ENCODE data around the gene TBC1D2.
"Not testable (repeated sequence)": the region's sequence is repeated elsewhere in the genome, so short reads cannot be mapped to it uniquely, and the experiment has no call there.

TBC1D2 gene

GRCh38 chr9:98255578-98256296, at the start of gene TBC1D2:
TSS of gene TBC1D2 (minus strand) at chr9:98255649. CDS start at chr9:98255541, 108 bp downstream.
- DNase-seq: peak; percentile 95

GRCh38 chr9:98304381-98304780, 48.9 kb upstream of the TBC1D2 start:
- DNase-seq: no peak

DNA sequence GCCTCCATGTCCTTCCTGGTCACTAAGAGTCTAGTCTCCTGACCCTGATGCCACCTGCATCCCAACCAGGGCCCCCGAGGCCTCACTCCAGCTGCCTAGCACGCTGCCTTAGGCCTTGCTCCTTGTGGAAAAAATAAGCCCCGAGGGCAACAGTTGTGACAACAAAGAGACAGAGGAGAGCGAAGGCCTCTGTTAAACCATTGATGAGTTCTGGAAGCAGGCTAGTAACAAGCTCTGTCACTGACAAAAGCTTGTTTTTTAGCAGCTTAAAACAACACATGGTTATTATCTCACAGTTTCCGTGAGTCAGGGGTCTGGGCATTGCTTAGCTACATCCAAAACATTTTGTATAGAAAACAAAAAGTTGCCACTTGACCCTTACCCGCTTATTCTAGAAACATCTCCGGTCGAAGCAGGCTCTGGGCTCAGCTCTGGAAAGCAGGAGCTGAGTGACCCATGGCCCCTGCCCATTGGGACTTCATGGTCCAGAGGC, 48.2 kb upstream of the TBC1D2 start:
- no peak for DNase-seq

DNA sequence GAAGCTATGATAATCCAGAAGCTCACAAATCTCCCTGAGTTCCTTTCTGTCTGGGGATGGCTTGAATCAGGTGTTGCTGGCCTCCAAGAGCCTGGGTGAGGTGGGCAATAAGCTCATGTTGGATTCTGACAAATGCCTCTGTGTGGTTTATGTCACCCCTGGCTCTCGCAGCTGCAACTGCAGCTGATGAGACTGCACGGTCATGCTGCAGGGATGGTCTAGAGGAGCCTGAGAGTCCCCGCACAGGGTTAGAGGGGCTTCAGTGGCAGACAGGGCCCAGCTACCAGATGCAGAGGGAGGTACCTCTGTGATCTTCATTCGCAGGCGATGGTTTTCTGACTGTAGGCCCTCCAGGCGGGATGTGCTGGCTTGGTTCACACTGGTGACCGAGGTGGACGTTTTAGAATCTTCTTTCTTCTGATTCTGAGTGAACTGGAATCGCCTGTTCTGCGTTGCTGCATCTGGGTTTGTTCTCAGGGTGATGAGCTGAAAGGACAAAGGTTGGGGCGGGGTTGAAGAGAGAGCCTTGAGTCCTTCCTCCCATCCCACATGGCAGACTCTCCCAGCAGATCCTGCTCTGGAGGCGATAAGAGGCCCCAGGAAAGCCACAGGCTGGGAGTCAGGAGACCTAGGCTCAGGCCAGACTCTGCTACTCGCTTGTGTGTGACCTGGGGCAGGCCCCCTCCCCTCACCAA, 47.6 kb upstream of the TBC1D2 start:
- no peak for DNase-seq

DNA sequence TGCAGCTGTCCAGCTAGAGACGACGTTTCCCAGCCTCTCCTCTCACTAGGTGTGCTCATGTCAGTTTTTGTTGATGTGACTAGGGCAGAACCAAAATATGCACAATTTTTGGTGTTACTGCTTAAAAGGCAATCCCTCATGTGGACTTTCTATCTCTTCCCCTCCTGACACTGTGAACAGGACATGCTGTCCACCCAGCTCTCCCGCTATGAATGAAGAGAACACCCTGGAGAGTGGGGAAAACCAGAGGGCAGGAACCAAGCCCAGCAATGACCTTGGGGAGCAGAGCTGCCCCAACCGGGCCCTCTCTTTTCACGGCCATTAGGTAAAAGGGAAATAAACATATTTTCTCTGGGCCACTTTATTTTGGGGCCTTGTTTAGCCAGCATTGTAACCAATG, 46.7 kb upstream of the TBC1D2 start:
- no peak for DNase-seq

DNA sequence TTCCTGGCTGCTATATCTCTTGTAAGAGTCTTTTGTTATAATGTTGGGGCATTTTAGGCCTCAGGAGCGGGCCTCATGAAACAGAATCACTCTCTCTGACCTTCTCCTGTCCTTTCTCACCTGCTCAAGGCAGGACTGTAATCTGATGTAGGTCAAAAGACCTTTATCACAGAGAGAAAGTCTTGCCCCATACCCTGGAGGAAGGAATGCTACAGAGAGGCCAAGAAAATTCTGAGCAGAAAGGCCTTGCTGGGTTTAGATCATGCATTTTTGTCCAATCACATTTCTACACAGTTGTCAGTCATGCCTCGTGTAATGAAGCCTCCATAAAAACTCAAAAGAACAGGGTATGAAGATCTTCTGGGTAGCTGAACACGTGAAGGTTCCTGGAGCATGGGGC, 45.2 kb upstream of the TBC1D2 start:
- no peak for DNase-seq

DNA sequence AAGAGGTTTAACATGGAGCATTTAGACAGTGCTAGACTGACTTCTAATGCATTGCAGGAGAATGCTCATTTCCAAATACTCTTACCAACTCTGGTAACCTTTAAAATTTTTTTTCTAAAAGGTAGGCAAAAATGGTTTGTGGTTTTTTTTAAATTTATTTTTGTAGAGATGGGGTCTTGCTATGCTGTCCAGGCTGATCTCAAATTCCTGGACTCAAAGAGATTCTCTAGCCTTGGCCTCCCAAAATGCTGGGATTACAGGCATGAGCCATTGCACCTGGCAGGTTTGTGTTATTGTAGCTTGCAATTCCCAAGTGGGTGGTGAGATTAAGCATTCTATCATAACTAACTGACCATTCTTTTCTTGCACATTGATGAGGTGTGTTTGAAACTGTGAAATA, 43.0 kb upstream of the TBC1D2 start:
- DNase-seq: no peak

GRCh38 chr9:98295824-98296223, 40.4 kb upstream of the TBC1D2 start:
- no peak for DNase-seq

GRCh38 chr9:98291820-98292219, 36.4 kb upstream of the TBC1D2 start:
- DNase-seq: no peak

DNA sequence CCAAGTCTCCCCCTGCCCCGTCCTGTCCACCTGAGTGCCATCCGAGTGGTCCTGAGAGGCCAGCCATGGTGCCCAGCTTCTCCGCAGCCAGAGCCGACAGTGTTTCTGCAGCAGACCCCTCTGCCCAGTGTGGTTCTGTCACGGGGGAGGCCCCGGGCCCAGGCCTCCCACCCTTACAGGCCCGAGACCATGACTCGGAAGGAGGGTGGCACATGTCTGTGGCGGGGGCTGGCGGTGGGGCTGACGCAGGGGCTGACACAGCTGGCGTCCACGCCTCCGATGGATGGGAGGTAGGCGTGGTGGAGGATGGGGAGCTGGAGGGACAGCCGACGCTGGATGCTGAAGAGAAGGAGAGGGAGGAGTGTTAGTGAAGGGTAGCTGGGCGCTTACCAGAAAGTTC, 35.0 kb upstream of the TBC1D2 start:
- DNase-seq: no peak

DNA sequence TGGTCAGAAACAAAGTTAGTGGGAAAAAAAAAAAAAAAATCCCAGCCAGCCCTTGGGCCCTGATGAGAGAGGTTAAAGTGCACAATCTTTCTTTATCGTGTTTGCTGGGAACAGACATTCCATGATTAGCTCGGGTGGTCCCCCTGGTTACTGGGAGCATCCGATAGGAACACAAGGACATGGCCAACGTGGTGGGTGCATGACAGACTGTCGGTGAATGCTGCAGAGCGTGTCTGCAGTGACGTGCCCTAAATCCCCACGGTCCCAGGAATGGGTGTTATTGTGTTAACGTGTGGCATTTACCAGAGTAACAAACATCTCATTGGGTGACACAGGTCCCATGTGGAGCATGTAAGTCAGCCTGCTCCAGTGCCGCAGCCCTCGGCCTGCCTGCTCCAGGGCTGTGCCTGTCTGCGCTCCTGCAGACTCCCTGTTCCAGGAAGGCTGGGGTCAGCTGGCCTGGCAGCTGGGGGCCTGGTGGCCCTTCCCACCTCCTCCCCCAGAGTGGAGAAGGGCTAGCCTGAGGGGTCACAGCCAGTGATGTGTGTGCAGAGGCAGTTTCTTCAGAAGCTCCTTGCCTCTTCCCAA, 34.3 kb upstream of the TBC1D2 start:
- DNase-seq: no peak

GRCh38 chr9:98288881-98289280, 33.4 kb upstream of the TBC1D2 start:
- DNase-seq: no peak

GRCh38 chr9:98287384-98287783, 31.9 kb upstream of the TBC1D2 start:
- DNase-seq: no peak

GRCh38 chr9:98285446-98285845, 30.0 kb upstream of the TBC1D2 start:
- DNase-seq: no peak

DNA sequence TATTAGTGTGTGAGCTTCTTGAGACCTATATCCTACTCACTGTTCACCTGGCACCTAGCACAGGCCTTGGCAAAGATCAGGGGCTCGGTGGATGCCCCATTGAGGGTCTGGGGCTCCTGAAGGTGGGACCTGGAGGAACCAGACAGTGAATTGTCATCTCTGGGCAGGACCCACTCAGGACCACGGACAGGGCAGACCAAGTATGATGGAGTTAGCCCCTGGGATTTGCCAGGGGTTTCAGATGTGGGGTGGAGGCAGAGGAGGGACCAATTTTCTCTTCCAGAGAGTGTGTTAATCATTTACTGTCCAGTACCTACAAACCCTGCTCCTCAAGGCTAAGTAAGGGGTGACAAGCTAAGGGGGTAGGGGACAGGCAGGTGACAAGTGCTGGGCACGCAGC, 29.3 kb upstream of the TBC1D2 start:
- DNase-seq: no peak

GRCh38 chr9:98283143-98283542, 27.7 kb upstream of the TBC1D2 start:
- not testable (repeated sequence) for DNase-seq

- no peak for DNase-seq
These were observed 25.8 kb upstream of the TBC1D2 start for GRCh38 chr9:98281281-98281680.

DNA sequence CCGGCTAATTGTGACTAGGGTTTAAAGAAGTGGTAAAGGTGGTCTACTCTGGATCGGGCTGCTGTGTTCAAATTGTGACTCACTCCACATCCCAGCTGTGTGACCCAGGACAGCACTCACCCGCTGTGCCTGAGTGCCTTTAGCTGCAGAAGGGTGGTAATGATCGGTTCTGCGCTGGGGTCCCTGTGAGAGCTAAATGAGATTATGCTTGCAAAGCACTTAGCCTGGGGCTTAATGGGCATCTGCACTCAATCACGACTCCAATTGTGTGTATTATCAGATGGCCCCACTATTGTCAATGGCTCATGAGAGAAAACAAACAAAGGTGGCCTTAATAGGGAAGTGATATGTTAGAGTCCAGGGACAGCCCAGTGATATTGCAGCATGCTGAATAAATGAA, 25.1 kb upstream of the TBC1D2 start:
- DNase-seq: peak; percentile 85

DNA sequence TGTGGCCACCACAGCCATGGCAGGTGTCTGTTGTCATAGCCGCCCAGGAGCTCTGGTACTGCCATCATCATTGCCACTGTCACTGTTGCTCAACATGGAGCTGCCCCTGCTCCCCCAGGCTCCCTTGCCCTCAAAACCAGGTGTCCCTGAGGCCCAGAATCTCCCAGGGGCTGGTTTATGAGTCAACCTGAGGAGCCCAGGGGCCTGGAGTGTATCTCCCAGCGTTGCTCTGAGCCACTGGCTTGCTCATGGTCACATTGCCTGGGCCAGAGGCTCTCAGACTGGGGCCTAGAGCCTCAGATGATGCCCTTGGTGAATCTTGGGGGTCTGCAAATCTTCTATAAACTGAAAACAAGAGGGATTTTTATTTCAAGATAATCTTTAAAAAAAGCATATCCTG, 24.7 kb upstream of the TBC1D2 start:
- no peak for DNase-seq

DNA sequence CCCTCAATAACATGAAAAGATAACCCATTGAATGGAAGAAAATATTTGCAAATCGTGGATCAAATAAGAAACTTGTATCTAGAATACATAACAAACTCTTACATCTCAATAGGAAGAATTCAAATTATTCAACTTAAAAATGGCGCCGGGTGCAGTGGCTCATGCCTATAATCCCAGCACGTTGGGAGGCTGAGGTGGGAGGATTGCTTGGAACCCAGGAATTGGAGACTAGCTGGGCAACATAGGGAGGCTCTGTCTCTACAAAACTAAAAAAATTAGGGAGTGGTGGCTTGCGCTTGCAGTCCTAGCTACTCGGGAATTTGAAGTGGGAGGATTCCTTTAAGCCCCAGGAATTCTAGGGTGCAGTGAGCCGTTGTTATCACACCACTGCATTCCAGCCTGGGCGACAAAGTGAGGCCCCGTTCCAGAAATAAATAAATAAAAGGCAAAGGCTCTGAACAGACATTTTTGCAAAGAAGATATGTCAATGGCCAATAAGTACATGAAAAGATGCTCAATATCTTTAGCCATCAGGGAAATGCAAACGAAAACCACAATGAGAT, 21.5 kb upstream of the TBC1D2 start:
- DNase-seq: no peak

DNA sequence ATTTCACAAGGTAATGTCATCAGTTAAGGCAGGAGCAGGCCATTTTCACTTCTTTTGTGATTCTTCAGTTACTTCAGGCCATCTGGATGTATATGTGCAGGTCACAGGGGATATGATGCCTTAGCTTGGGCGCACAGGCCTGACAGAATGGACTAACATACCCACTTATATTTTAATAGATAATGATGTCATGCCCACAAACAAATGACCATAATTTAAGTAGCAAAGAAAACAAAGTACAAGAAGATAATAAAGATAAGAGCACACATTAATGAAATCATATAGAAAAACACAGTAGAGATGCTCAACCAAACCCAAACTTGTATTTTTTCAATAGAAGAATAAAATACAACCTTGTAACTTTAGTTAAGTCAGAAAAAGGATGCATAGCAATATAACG, 19.7 kb upstream of the TBC1D2 start:
- no peak for DNase-seq

DNA sequence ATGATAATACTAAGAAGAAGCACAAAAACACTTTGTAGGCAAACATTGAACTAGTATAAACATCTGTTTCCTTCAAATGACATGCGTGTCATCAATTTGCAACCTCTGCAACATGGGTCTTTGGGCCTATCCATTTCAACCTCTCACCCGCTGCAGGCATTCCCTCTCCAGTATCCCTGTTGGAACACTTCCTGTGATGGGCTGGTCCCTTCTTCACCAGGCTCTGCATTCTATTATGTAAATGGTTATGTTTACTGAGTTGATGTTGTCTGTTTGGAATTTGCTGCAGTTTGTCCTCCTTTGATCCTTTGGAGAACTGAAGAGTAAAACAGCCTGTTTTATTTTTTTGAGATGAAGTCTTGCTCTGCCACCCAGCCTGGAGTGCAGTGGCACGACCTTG, 16.6 kb upstream of the TBC1D2 start:
- DNase-seq: no peak

- no peak for DNase-seq
These were observed 16.0 kb upstream of the TBC1D2 start for GRCh38 chr9:98271479-98271878.

- DNase-seq: not testable (repeated sequence)
These were observed 14.8 kb upstream of the TBC1D2 start for GRCh38 chr9:98270284-98270683.

All from NCI-H524 treated with DMSO at 0.1 percent for 48 hours (cell line).